ENCODE measurements around the gene GAL3ST3. TPM values are rescaled to one million over a fixed set of nuclear protein-coding genes. Genes with fewer than 3 reads are reported as not detected.

The GAL3ST3 gene
- total and polyA plus RNA-seq, 2 of the 8 experiments (the other 6 are each of a cell fraction or from before 2014, with no cell fraction given): 21.1 to 21.4 TPM

Other genes with a start within 250 kb of the GAL3ST3 start
- gene SNX32, start 215.2 kb downstream of the GAL3ST3 start, total RNA-seq (2021; fragmentation: NEBNext Ultra II Directional; extraction: Animal tissue kit (Norgen Biotek cat#: 25700)): 1.1 and 2.2 TPM in 2 replicates
- gene SNX32, start 215.2 kb downstream of the GAL3ST3 start, polyA plus RNA-seq (2011; rRNA removed): 0.76 and 1.4 TPM in 2 replicates
- 1,252 and 1,270 TPM in 2 replicates for gene CFL1, start 191.0 kb downstream of the GAL3ST3 start, total RNA-seq (2021; fragmentation: NEBNext Ultra II Directional; extraction: Animal tissue kit (Norgen Biotek cat#: 25700))
- 1,365 and 1,809 TPM in 2 replicates for gene CFL1, start 191.0 kb downstream of the GAL3ST3 start, polyA plus RNA-seq (2011; rRNA removed)
- 30.2 and 36.0 TPM in 2 replicates for gene MUS81, start 188.7 kb downstream of the GAL3ST3 start, total RNA-seq (2021; fragmentation: NEBNext Ultra II Directional; extraction: Animal tissue kit (Norgen Biotek cat#: 25700))
- gene MUS81, start 188.7 kb downstream of the GAL3ST3 start, polyA plus RNA-seq (2011; rRNA removed): 31.5 and 44.1 TPM in 2 replicates
- gene EFEMP2, start 176.4 kb downstream of the GAL3ST3 start, total RNA-seq (2021; fragmentation: NEBNext Ultra II Directional; extraction: Animal tissue kit (Norgen Biotek cat#: 25700)): 8.8 and 9.7 TPM in 2 replicates
- gene EFEMP2, start 176.4 kb downstream of the GAL3ST3 start, polyA plus RNA-seq (2011; rRNA removed): 17.2 and 24.2 TPM in 2 replicates
- gene CTSW, start 169.3 kb downstream of the GAL3ST3 start, total RNA-seq (2021; fragmentation: NEBNext Ultra II Directional; extraction: Animal tissue kit (Norgen Biotek cat#: 25700)): not detected in 2 replicates
- not detected in 2 replicates for gene CTSW, start 169.3 kb downstream of the GAL3ST3 start, polyA plus RNA-seq (2011; rRNA removed)
- gene FIBP, start 160.7 kb downstream of the GAL3ST3 start, total RNA-seq (2021; fragmentation: NEBNext Ultra II Directional; extraction: Animal tissue kit (Norgen Biotek cat#: 25700)): 74.3 and 79.9 TPM in 2 replicates
- 173 and 184 TPM in 2 replicates for gene FIBP, start 160.7 kb downstream of the GAL3ST3 start, polyA plus RNA-seq (2011; rRNA removed)
- 30.8 and 33.3 TPM in 2 replicates for gene CCDC85B, start 158.5 kb downstream of the GAL3ST3 start, total RNA-seq (2021; fragmentation: NEBNext Ultra II Directional; extraction: Animal tissue kit (Norgen Biotek cat#: 25700))
- 19.8 and 40.6 TPM in 2 replicates for gene CCDC85B, start 158.5 kb downstream of the GAL3ST3 start, polyA plus RNA-seq (2011; rRNA removed)
- 6.3 and 7.5 TPM in 2 replicates for gene FOSL1, start 148.8 kb downstream of the GAL3ST3 start, total RNA-seq (2021; fragmentation: NEBNext Ultra II Directional; extraction: Animal tissue kit (Norgen Biotek cat#: 25700))
- gene FOSL1, start 148.8 kb downstream of the GAL3ST3 start, polyA plus RNA-seq (2011; rRNA removed): 7.2 and 11.6 TPM in 2 replicates
- gene C11orf68, start 130.1 kb downstream of the GAL3ST3 start, total RNA-seq (2021; fragmentation: NEBNext Ultra II Directional; extraction: Animal tissue kit (Norgen Biotek cat#: 25700)): 24.0 and 24.1 TPM in 2 replicates
- gene C11orf68, start 130.1 kb downstream of the GAL3ST3 start, polyA plus RNA-seq (2011; rRNA removed): 51.2 and 68.5 TPM in 2 replicates
- gene DRAP1, start 129.7 kb downstream of the GAL3ST3 start, total RNA-seq (2021; fragmentation: NEBNext Ultra II Directional; extraction: Animal tissue kit (Norgen Biotek cat#: 25700)): 98.7 and 108 TPM in 2 replicates
- gene DRAP1, start 129.7 kb downstream of the GAL3ST3 start, polyA plus RNA-seq (2011; rRNA removed): 62.5 and 81.2 TPM in 2 replicates
- gene TSGA10IP, start 103.7 kb downstream of the GAL3ST3 start, total RNA-seq (2021; fragmentation: NEBNext Ultra II Directional; extraction: Animal tissue kit (Norgen Biotek cat#: 25700)): 1.3 and 1.9 TPM in 2 replicates
- 6.0 and 8.2 TPM in 2 replicates for gene TSGA10IP, start 103.7 kb downstream of the GAL3ST3 start, polyA plus RNA-seq (2011; rRNA removed)
- 46.1 and 48.5 TPM in 2 replicates for gene SART1, start 87.4 kb downstream of the GAL3ST3 start, total RNA-seq (2021; fragmentation: NEBNext Ultra II Directional; extraction: Animal tissue kit (Norgen Biotek cat#: 25700))
- 9.7 and 22.4 TPM in 2 replicates for gene SART1, start 87.4 kb downstream of the GAL3ST3 start, polyA plus RNA-seq (2011; rRNA removed)
- gene EIF1AD, start 47.0 kb downstream of the GAL3ST3 start, total RNA-seq (2021; fragmentation: NEBNext Ultra II Directional; extraction: Animal tissue kit (Norgen Biotek cat#: 25700)): 35.8 and 39.9 TPM in 2 replicates
- gene EIF1AD, start 47.0 kb downstream of the GAL3ST3 start, polyA plus RNA-seq (2011; rRNA removed): 29.5 and 32.6 TPM in 2 replicates
- gene BANF1, start 46.7 kb downstream of the GAL3ST3 start, total RNA-seq (2021; fragmentation: NEBNext Ultra II Directional; extraction: Animal tissue kit (Norgen Biotek cat#: 25700)): 330 and 345 TPM in 2 replicates
- 467 and 516 TPM in 2 replicates for gene BANF1, start 46.7 kb downstream of the GAL3ST3 start, polyA plus RNA-seq (2011; rRNA removed)
- gene CST6, start 37.2 kb downstream of the GAL3ST3 start, total RNA-seq (2021; fragmentation: NEBNext Ultra II Directional; extraction: Animal tissue kit (Norgen Biotek cat#: 25700)): 1.6 and 1.8 TPM in 2 replicates
- gene CST6, start 37.2 kb downstream of the GAL3ST3 start, polyA plus RNA-seq (2011; rRNA removed): 7.6 and 8.6 TPM in 2 replicates
- not detected in 2 replicates for gene CATSPER1, start 22.7 kb downstream of the GAL3ST3 start, total RNA-seq (2021; fragmentation: NEBNext Ultra II Directional; extraction: Animal tissue kit (Norgen Biotek cat#: 25700))
- not detected in 2 replicates for gene CATSPER1, start 22.7 kb downstream of the GAL3ST3 start, polyA plus RNA-seq (2011; rRNA removed)
- gene SF3B2, start 3.2 kb upstream of the GAL3ST3 start, total RNA-seq (2021; fragmentation: NEBNext Ultra II Directional; extraction: Animal tissue kit (Norgen Biotek cat#: 25700)): 231 and 237 TPM in 2 replicates
- gene SF3B2, start 3.2 kb upstream of the GAL3ST3 start, polyA plus RNA-seq (2011; rRNA removed): 182 and 270 TPM in 2 replicates
- 34.4 and 36.0 TPM in 2 replicates for gene PACS1, start 21.1 kb upstream of the GAL3ST3 start, total RNA-seq (2021; fragmentation: NEBNext Ultra II Directional; extraction: Animal tissue kit (Norgen Biotek cat#: 25700))
- gene PACS1, start 21.1 kb upstream of the GAL3ST3 start, polyA plus RNA-seq (2011; rRNA removed): 11.5 and 20.4 TPM in 2 replicates
- 41.8 and 42.5 TPM in 2 replicates for gene KLC2, start 208.5 kb upstream of the GAL3ST3 start, total RNA-seq (2021; fragmentation: NEBNext Ultra II Directional; extraction: Animal tissue kit (Norgen Biotek cat#: 25700))
- 17.3 and 28.6 TPM in 2 replicates for gene KLC2, start 208.5 kb upstream of the GAL3ST3 start, polyA plus RNA-seq (2011; rRNA removed)
- 100 and 106 TPM in 2 replicates for gene RAB1B, start 219.5 kb upstream of the GAL3ST3 start, total RNA-seq (2021; fragmentation: NEBNext Ultra II Directional; extraction: Animal tissue kit (Norgen Biotek cat#: 25700))
- 217 and 306 TPM in 2 replicates for gene RAB1B, start 219.5 kb upstream of the GAL3ST3 start, polyA plus RNA-seq (2011; rRNA removed)
- 15.8 and 17.0 TPM in 2 replicates for gene CNIH2, start 229.0 kb upstream of the GAL3ST3 start, total RNA-seq (2021; fragmentation: NEBNext Ultra II Directional; extraction: Animal tissue kit (Norgen Biotek cat#: 25700))
- gene CNIH2, start 229.0 kb upstream of the GAL3ST3 start, polyA plus RNA-seq (2011; rRNA removed): 11.6 and 12.5 TPM in 2 replicates
- gene YIF1A, start 240.0 kb upstream of the GAL3ST3 start, total RNA-seq (2021; fragmentation: NEBNext Ultra II Directional; extraction: Animal tissue kit (Norgen Biotek cat#: 25700)): 70.1 and 75.9 TPM in 2 replicates
- gene YIF1A, start 240.0 kb upstream of the GAL3ST3 start, polyA plus RNA-seq (2011; rRNA removed): 178 and 248 TPM in 2 replicates
- 2.4 and 3.2 TPM in 2 replicates for gene TMEM151A, start 242.7 kb upstream of the GAL3ST3 start, total RNA-seq (2021; fragmentation: NEBNext Ultra II Directional; extraction: Animal tissue kit (Norgen Biotek cat#: 25700))
- 3.2 and 4.5 TPM in 2 replicates for gene TMEM151A, start 242.7 kb upstream of the GAL3ST3 start, polyA plus RNA-seq (2011; rRNA removed)

All from H1 (cell line).